ENCODE data around the gene HMGN3.

HMGN3 gene

GRCh38 chr6:79232696-79233462 lies 1.6 kb downstream of the HMGN3 start:
- DNase-seq (ENCODE audit: low read depth in 1 of 2, low spot score in 1 of 2), result no peak

- DNase-seq (ENCODE audit: low read depth in 1 of 2, low spot score in 1 of 2), result no peak
These were observed 2.8 kb downstream of the HMGN3 start for GRCh38 chr6:79231666-79232065.

- no peak for DNase-seq (ENCODE audit: low read depth in 1 of 2, low spot score in 1 of 2)
These were observed 3.4 kb downstream of the HMGN3 start for GRCh38 chr6:79231101-79231500.

- DNase-seq (ENCODE audit: low read depth in 1 of 2, low spot score in 1 of 2), result no peak
These were observed 4.3 kb downstream of the HMGN3 start for GRCh38 chr6:79230149-79230548.

- DNase-seq (ENCODE audit: low read depth in 1 of 2, low spot score in 1 of 2), result no peak
These were observed 7.0 kb downstream of the HMGN3 start for GRCh38 chr6:79227445-79227844.

- no peak for DNase-seq (ENCODE audit: low read depth in 1 of 2, low spot score in 1 of 2)
These were observed 7.8 kb downstream of the HMGN3 start for GRCh38 chr6:79226660-79227059.

GRCh38 chr6:79225717-79226599 lies 8.5 kb downstream of the HMGN3 start:
- no peak for DNase-seq (ENCODE audit: low read depth in 1 of 2, low spot score in 1 of 2)

GRCh38 chr6:79223611-79224404 lies 10.7 kb downstream of the HMGN3 start:
- DNase-seq (ENCODE audit: low read depth in 1 of 2, low spot score in 1 of 2), result no peak

GRCh38 chr6:79215213-79215824 lies 19.2 kb downstream of the HMGN3 start:
- DNase-seq (ENCODE audit: low read depth in 1 of 2, low spot score in 1 of 2), result no peak

GRCh38 chr6:79212859-79213258 lies 21.6 kb downstream of the HMGN3 start:
- DNase-seq (ENCODE audit: low read depth in 1 of 2, low spot score in 1 of 2), result no peak

- no peak for DNase-seq (ENCODE audit: low read depth in 1 of 2, low spot score in 1 of 2)
These were observed 25.7 kb downstream of the HMGN3 start for GRCh38 chr6:79208816-79209215.

- no peak for DNase-seq (ENCODE audit: low read depth in 1 of 2, low spot score in 1 of 2)
These were observed 30.7 kb downstream of the HMGN3 start for GRCh38 chr6:79203753-79204253.

- no peak for DNase-seq (ENCODE audit: low read depth in 1 of 2, low spot score in 1 of 2)
These were observed 31.9 kb downstream of the HMGN3 start for GRCh38 chr6:79202556-79202955.

GRCh38 chr6:79201983-79202382 lies 32.5 kb downstream of the HMGN3 start:
- DNase-seq (ENCODE audit: low read depth in 1 of 2, low spot score in 1 of 2), result no peak

- DNase-seq (ENCODE audit: low read depth in 1 of 2, low spot score in 1 of 2), result no peak
These were observed 33.3 kb downstream of the HMGN3 start for GRCh38 chr6:79201143-79201542.

- no peak for DNase-seq (ENCODE audit: low read depth in 1 of 2, low spot score in 1 of 2)
These were observed 37.6 kb downstream of the HMGN3 start for GRCh38 chr6:79196912-79197311.

- no peak for DNase-seq (ENCODE audit: low read depth in 1 of 2, low spot score in 1 of 2)
These were observed 40.5 kb downstream of the HMGN3 start for GRCh38 chr6:79193971-79194370.

- no peak for DNase-seq (ENCODE audit: low read depth in 1 of 2, low spot score in 1 of 2)
These were observed 44.6 kb downstream of the HMGN3 start for GRCh38 chr6:79189760-79190350.

- DNase-seq (ENCODE audit: low read depth in 1 of 2, low spot score in 1 of 2), result no peak
These were observed 45.5 kb downstream of the HMGN3 start for GRCh38 chr6:79188885-79189480.

GRCh38 chr6:79188107-79188506 lies 46.4 kb downstream of the HMGN3 start:
- no peak for DNase-seq (ENCODE audit: low read depth in 1 of 2, low spot score in 1 of 2)

All from activated CD4-positive, alpha-beta T cell treated with anti-CD3 and anti-CD28 coated beads, Interleukin-2, amount 50 U/mL, for 24 hours (primary cell).